ENCODE measurements around the gene MUC4. TPM values are rescaled to one million over a fixed set of nuclear protein-coding genes. Genes with fewer than 3 reads are reported as not detected.

MUC4 gene
- polyA plus RNA-seq, 4 donors, result under 0.01 to 5.5 (median 2.1) TPM

DNA sequence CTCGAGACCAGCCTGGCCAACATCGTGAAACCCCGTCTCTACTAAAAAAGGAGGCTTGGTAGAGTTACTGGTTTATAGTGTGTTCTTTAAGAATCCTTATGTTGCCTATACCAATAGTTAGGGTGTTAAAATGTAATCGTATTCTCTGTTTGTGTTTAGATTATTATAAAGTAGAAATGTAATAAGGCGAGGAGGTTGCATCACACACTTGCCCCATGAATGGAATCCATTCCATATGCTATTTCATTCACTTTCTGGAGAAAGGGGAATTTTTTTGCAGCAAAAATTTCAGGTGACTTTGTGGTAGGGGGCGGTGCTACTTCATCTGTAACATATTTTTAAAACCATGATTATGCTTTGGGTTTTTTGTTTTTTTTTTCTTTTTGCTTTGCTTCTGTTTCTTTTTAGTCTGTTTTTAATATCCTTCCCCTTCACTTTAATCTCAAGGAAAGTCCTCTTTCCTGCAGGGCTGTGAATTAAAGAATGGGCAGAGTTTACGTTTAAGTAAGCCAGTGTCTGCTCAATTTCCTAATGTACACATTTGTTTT lies 33.0 kb upstream of the MUC4 start:
- Histone ChIP-seq H3K4me3 (ENCODE audit: low read depth in 1 of 3, low read length in 3 of 3) (no peak overlapping the region), H3K27ac (ENCODE audit: low read depth in 1 of 3, low read length in 2 of 3) (no peak overlapping the region), H3K9me3 (ENCODE audit: control insufficient read depth in 2 of 2, insufficient read depth in 1 of 2, low read depth in 1 of 2, low read length in 1 of 2) (no peaks in the 10 kb centered on the region), H3K4me1 (ENCODE audit: control insufficient read depth in 3 of 3, insufficient read depth in 2 of 3, low read depth in 1 of 3, low read length in 2 of 3) (peaks cover 0 to 2% (median 0%) of the 10 kb centered on the region in 3 donors), H3K27me3 (ENCODE audit: control insufficient read depth in 3 of 3, insufficient read depth in 3 of 3, low read length in 3 of 3) (peaks cover 0 to 2% (median 2%) of the 10 kb centered on the region in 3 donors), H3K36me3 (ENCODE audit: control insufficient read depth in 3 of 3, insufficient read depth in 2 of 3, low read depth in 1 of 3, low read length in 3 of 3) (no peaks in the 10 kb centered on the region)
- FAIRE-seq (no peak), DNase-seq (no peak)
- 87 to 95% (median 88%) methylated on average over 7 of the region's 7 CpGs for WGBS, 3 donors

DNA sequence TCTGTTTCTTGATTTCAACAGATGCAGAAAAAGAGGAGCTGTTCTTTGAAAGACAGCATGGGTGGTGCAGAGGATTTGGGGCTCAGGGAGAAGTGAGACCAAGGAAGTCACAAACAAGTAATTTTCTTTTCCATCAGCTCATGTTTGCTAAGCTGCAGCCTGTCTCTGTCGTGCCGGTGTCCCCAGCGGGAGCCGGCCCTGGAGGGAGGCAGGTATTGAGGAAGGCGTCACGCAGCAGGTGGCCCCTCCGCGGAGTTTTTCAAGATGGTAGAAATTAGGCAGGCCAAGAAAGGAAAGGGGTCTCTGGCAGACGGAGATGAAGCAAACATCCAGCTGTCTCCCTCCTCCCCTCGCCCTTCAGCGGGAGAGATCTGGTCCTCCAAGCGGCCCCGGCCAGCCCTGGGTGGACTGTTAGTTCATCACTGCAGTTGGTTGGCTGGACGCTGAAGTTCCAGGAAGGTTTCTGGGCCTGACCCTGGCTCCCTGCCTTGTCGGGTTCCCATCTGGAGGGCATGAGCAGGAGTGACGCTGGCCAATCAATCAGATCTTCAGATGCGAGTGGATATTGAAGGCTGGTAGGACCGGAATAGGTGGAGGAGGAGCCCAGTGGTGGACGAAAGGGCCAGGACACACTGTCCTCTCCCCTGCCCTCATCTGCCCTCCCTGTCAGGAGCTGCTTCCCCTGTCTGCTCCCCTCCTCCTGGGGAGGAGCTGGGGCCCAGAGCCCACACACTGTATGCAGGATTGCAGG lies 27.7 kb upstream of the MUC4 start:
- H3K9me3 ChIP-seq (ENCODE audit: control insufficient read depth in 2 of 2, insufficient read depth in 1 of 2, low read depth in 1 of 2, low read length in 1 of 2), result no peaks in the 10 kb centered on the region
- FAIRE-seq, result no peak
- no peak overlapping the region for H3K4me3 ChIP-seq (ENCODE audit: low read depth in 1 of 3, low read length in 3 of 3)
- peaks cover 0 to 12% (median 2%) of the 10 kb centered on the region in 3 donors for H3K27me3 ChIP-seq (ENCODE audit: control insufficient read depth in 3 of 3, insufficient read depth in 3 of 3, low read length in 3 of 3)
- no peak for DNase-seq
- no peak overlapping the region for H3K27ac ChIP-seq (ENCODE audit: low read depth in 1 of 3, low read length in 2 of 3)
- 57 to 69% (median 68%) methylated on average over 19 of the region's 19 CpGs for WGBS, 3 donors
- no peaks in the 10 kb centered on the region for H3K36me3 ChIP-seq (ENCODE audit: control insufficient read depth in 3 of 3, insufficient read depth in 2 of 3, low read depth in 1 of 3, low read length in 3 of 3)
- H3K4me1 ChIP-seq (ENCODE audit: control insufficient read depth in 3 of 3, insufficient read depth in 2 of 3, low read depth in 1 of 3, low read length in 2 of 3), result no peaks in the 10 kb centered on the region

DNA sequence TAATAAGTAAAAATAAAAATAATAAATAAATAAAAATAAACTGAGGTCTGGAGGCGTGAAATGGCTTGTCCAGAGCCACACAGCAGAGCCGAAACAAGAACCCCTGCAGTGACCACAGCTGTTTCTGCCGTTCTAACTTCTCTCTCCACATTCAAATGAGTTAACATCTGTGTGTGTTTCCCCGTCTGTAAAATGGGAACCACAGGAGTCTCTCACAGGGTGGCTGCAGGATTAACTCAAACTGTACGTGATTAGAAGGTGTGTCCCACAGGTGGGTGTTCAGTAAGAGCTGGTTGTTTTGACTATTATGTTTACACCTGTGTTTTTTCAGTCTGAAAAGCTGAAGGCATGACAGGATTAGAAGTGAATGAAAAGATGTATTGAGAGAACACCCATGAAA lies 27.0 kb upstream of the MUC4 start:
- no peak for FAIRE-seq
- WGBS, 3 donors, result 57 to 74% (median 70%) methylated on average over 5 of the region's 5 CpGs

DNA sequence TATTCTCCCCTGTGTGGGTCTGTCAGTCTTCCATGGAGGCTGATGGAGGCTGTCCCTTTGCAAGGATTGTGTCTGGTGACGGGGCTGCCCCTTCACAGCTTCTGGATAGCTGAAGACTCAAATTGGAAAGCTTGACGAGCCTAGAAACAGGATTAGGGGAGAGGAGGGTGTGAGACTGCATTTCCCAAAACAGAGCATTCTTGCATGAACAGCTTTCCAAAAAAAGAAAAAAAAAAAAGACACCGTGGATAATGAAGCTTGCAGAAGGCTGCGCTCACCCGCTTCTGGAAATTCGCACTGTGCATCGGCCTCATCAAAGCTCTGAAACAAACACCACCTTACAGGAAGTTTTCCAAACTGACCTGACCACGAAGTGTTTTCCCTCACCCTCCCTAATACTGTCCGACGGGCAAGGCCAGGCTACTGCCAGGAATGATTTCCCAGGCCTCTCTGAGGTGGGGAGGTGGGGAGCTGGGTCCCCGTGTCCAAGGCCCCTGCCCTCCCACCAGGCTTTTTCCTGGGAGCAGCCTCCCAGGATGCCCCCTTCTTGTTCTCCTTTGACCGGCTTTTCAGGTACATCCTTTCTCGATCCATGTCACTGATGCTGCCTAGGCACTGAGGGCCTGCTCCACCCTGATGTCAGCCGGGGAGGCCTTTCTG lies 24.9 kb upstream of the MUC4 start:
- H3K27me3 ChIP-seq (ENCODE audit: control insufficient read depth in 3 of 3, insufficient read depth in 3 of 3, low read length in 3 of 3), result peaks cover 0 to 12% (median 0%) of the 10 kb centered on the region in 3 donors
- FAIRE-seq, result no peak
- no peak overlapping the region for H3K4me3 ChIP-seq (ENCODE audit: low read depth in 1 of 3, low read length in 3 of 3)
- no peak for DNase-seq
- H3K4me1 ChIP-seq (ENCODE audit: control insufficient read depth in 3 of 3, insufficient read depth in 2 of 3, low read depth in 1 of 3, low read length in 2 of 3), result no peaks in the 10 kb centered on the region
- H3K27ac ChIP-seq (ENCODE audit: low read depth in 1 of 3, low read length in 2 of 3), result no peak overlapping the region
- no peaks in the 10 kb centered on the region for H3K9me3 ChIP-seq (ENCODE audit: control insufficient read depth in 2 of 2, insufficient read depth in 1 of 2, low read depth in 1 of 2, low read length in 1 of 2)
- WGBS, 3 donors, result 84 to 88% (median 88%) methylated on average over 14 of the region's 14 CpGs
- H3K36me3 ChIP-seq (ENCODE audit: control insufficient read depth in 3 of 3, insufficient read depth in 2 of 3, low read depth in 1 of 3, low read length in 3 of 3), result no peaks in the 10 kb centered on the region

More for the DNA sequence above, 27.0 kb upstream of the MUC4 start:
- H3K36me3 ChIP-seq (ENCODE audit: control insufficient read depth in 3 of 3, insufficient read depth in 2 of 3, low read depth in 1 of 3, low read length in 3 of 3), result no peaks in the 10 kb centered on the region
- H3K4me1 ChIP-seq (ENCODE audit: control insufficient read depth in 3 of 3, insufficient read depth in 2 of 3, low read depth in 1 of 3, low read length in 2 of 3), result no peaks in the 10 kb centered on the region
- H3K9me3 ChIP-seq (ENCODE audit: control insufficient read depth in 2 of 2, insufficient read depth in 1 of 2, low read depth in 1 of 2, low read length in 1 of 2), result no peaks in the 10 kb centered on the region
- H3K4me3 ChIP-seq (ENCODE audit: low read depth in 1 of 3, low read length in 3 of 3), result no peak overlapping the region
- no peak for DNase-seq
- H3K27me3 ChIP-seq (ENCODE audit: control insufficient read depth in 3 of 3, insufficient read depth in 3 of 3, low read length in 3 of 3), result peaks cover 0 to 12% (median 0%) of the 10 kb centered on the region in 3 donors
- H3K27ac ChIP-seq (ENCODE audit: low read depth in 1 of 3, low read length in 2 of 3), result no peak overlapping the region

DNA sequence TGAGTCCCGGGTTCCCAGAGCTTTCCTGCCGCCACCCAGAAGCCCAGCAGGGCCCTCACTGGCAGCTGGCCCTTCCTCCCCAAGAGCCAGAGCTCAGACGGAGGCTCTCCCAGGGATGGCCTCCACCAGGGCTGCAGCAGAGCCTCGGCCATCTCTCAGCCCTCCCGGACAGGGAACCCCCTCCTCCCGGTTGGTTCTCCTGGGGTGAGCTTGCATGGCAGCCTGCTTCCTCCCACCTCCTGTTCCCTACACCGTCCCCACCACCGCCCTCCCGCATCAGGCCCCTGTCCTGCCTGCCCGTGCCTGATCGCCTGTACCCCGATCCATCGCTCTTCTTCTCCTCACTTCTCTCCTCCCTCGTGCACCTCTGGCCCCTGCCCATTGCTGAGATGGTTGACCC lies 24.1 kb upstream of the MUC4 start:
- Histone ChIP-seq H3K27ac (ENCODE audit: low read depth in 1 of 3, low read length in 2 of 3) (no peak overlapping the region), H3K27me3 (ENCODE audit: control insufficient read depth in 3 of 3, insufficient read depth in 3 of 3, low read length in 3 of 3) (peaks cover 0 to 12% (median 0%) of the 10 kb centered on the region in 3 donors), H3K9me3 (ENCODE audit: control insufficient read depth in 2 of 2, insufficient read depth in 1 of 2, low read depth in 1 of 2, low read length in 1 of 2) (no peaks in the 10 kb centered on the region), H3K4me1 (ENCODE audit: control insufficient read depth in 3 of 3, insufficient read depth in 2 of 3, low read depth in 1 of 3, low read length in 2 of 3) (no peaks in the 10 kb centered on the region), H3K4me3 (ENCODE audit: low read depth in 1 of 3, low read length in 3 of 3) (no peak overlapping the region), H3K36me3 (ENCODE audit: control insufficient read depth in 3 of 3, insufficient read depth in 2 of 3, low read depth in 1 of 3, low read length in 3 of 3) (no peaks in the 10 kb centered on the region)
- 87 to 90% (median 87%) methylated on average over 13 to 14 of the region's 14 CpGs for WGBS, 3 donors
- FAIRE-seq, result no peak
- no peak for DNase-seq

DNA sequence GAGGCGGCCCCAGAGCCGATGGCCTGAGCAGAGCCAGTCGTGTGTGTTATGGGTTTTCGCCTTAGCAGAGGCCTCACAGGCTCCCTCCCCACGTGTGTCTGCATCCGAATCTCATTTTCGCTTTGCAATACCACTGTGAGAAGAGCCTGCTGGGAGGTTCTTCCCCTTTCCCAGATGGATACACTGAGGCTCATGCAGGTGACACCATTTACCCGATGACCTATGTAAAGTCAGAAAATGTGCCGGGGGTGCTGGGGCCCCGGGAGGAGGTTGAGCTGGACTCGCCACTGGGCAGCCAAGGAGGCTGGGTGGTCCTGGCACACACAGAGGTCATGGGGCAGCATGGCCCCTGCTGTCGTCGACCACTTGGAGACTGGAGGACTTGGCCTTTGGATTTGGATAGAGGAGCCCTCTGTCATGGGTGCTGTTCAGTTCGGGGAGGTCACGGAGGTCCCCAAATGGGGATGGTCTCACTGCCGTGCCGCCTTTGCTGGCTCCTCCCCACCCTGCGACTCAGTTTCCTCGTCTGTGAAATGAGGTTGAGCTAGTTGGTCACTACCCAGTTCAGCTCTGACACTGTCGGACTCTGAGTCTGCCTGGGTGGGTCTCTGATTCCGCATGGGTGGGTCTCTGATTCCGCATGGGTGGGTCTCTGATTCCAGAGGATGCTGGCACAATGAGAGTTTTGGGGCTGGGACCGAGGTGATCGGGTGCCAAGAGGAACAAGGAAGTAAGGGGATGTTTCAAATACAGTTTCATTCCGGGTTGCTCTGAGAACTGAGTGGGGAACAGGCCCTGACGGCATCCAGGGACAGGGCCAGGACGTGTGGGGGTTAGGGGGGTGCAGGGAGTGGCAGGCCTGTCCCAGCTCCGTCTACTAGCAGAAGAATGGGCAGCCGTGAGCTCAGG lies 23.2 kb upstream of the MUC4 start:
- Histone ChIP-seq H3K27me3 (ENCODE audit: control insufficient read depth in 3 of 3, insufficient read depth in 3 of 3, low read length in 3 of 3) (peaks cover 0 to 12% (median 0%) of the 10 kb centered on the region in 3 donors), H3K9me3 (ENCODE audit: control insufficient read depth in 2 of 2, insufficient read depth in 1 of 2, low read depth in 1 of 2, low read length in 1 of 2) (no peaks in the 10 kb centered on the region), H3K27ac (ENCODE audit: low read depth in 1 of 3, low read length in 2 of 3) (no peak overlapping the region), H3K4me1 (ENCODE audit: control insufficient read depth in 3 of 3, insufficient read depth in 2 of 3, low read depth in 1 of 3, low read length in 2 of 3) (no peaks in the 10 kb centered on the region), H3K36me3 (ENCODE audit: control insufficient read depth in 3 of 3, insufficient read depth in 2 of 3, low read depth in 1 of 3, low read length in 3 of 3) (no peaks in the 10 kb centered on the region), H3K4me3 (ENCODE audit: low read depth in 1 of 3, low read length in 3 of 3) (no peak overlapping the region)
- DNase-seq (no peak), FAIRE-seq (no peak)
- 84 to 87% (median 87%) methylated on average over 27 to 29 of the region's 29 CpGs for WGBS, 3 donors

DNA sequence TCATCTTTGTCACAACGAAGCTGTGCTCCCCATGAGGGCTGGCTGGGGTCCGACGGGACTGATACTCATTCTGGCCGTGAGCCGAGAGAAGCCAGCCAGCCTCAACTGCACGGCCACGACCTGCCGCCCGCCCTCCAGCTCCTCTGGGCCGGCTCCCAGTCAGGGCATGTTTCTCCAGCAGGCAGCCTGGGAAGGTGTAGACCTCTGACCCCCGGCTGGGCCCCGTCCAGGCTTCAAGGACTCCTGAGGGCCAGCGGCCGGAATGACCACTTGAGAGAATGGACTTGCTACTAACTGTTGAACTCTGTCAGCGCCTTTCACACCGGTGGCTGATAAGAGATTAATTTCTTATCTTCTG lies 18.1 kb upstream of the MUC4 start:
- no peak for DNase-seq
- no peaks in the 10 kb centered on the region for H3K9me3 ChIP-seq (ENCODE audit: control insufficient read depth in 2 of 2, insufficient read depth in 1 of 2, low read depth in 1 of 2, low read length in 1 of 2)
- no peak overlapping the region for H3K27ac ChIP-seq (ENCODE audit: low read depth in 1 of 3, low read length in 2 of 3)

DNA sequence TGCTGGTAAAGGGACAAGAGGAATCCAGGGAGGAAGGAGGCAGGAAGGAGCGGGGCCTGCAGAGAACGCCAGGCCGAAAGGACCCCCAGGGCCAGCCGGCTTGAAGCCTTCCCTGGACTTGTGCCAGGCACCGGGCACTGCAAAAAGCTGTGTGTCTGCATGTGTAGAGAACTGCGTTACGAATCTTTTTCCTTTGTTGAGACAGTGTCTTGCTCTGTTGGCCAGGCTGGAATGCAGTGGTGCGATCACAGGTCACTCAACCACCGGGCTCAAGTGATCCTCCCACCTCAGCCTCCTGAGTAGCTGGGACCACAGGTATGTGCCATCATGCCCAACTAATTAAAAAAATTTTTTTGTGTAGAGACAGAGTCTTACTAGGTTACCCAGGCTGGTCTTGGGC lies 17.0 kb upstream of the MUC4 start:
- FAIRE-seq, result no peak
- no peaks in the 10 kb centered on the region for H3K36me3 ChIP-seq (ENCODE audit: control insufficient read depth in 3 of 3, insufficient read depth in 2 of 3, low read depth in 1 of 3, low read length in 3 of 3)
- 85 to 95% (median 94%) methylated on average over 9 of the region's 9 CpGs for WGBS, 3 donors
- no peaks in the 10 kb centered on the region for H3K27me3 ChIP-seq (ENCODE audit: control insufficient read depth in 3 of 3, insufficient read depth in 3 of 3, low read length in 3 of 3)
- DNase-seq, result no peak
- H3K4me3 ChIP-seq (ENCODE audit: low read depth in 1 of 3, low read length in 3 of 3), result no peak overlapping the region
- H3K9me3 ChIP-seq (ENCODE audit: control insufficient read depth in 2 of 2, insufficient read depth in 1 of 2, low read depth in 1 of 2, low read length in 1 of 2), result no peaks in the 10 kb centered on the region
- no peak overlapping the region for H3K27ac ChIP-seq (ENCODE audit: low read depth in 1 of 3, low read length in 2 of 3)
- H3K4me1 ChIP-seq (ENCODE audit: control insufficient read depth in 3 of 3, insufficient read depth in 2 of 3, low read depth in 1 of 3, low read length in 2 of 3), result no peaks in the 10 kb centered on the region

More for the DNA sequence above, 18.1 kb upstream of the MUC4 start:
- WGBS, 3 donors, result 12 to 69% (median 36%) methylated on average over 16 of the region's 16 CpGs
- no peaks in the 10 kb centered on the region for H3K27me3 ChIP-seq (ENCODE audit: control insufficient read depth in 3 of 3, insufficient read depth in 3 of 3, low read length in 3 of 3)
- no peak for FAIRE-seq
- H3K4me1 ChIP-seq (ENCODE audit: control insufficient read depth in 3 of 3, insufficient read depth in 2 of 3, low read depth in 1 of 3, low read length in 2 of 3), result no peaks in the 10 kb centered on the region
- no peak overlapping the region for H3K4me3 ChIP-seq (ENCODE audit: low read depth in 1 of 3, low read length in 3 of 3)
- no peaks in the 10 kb centered on the region for H3K36me3 ChIP-seq (ENCODE audit: control insufficient read depth in 3 of 3, insufficient read depth in 2 of 3, low read depth in 1 of 3, low read length in 3 of 3)

Data from small intestine (tissue), 7 donors.